SJSA1 (cell line): ENCODE measurements around the gene ZDHHC3. TPM values are rescaled to one million over a fixed set of nuclear protein-coding genes. Genes with fewer than 3 reads are reported as not detected.

ENCODE experiments used
- DNase-seq, 2 experiments: peaks; one replicate each; pipeline ENCODE4 v3.0.0-alpha.2; 2015 to 2020; ENCODE audit warnings: low spot score in 2 of 2, low read depth in 1 of 2
- H3K27ac ChIP-seq: fragments of 250-450 bp; sonication (Bioruptor Pico); 2 replicates; pipeline ENCODE4 v1.5.1; 2020; ENCODE audit warnings: mild to moderate bottlenecking, moderate library complexity
- H3K27me3 ChIP-seq: fragments of 250-450 bp; sonication (Bioruptor Pico); replicated peaks from 2 replicates; pipeline ENCODE4 v1.5.1; 2020; ENCODE audit warnings: mild to moderate bottlenecking, moderate library complexity
- H3K36me3 ChIP-seq: fragments of 250-450 bp; sonication (Bioruptor Pico); 2 replicates; pipeline ENCODE4 v1.5.1; 2020; ENCODE audit warnings: mild to moderate bottlenecking
- H3K4me1 ChIP-seq: fragments of 250-450 bp; sonication (Bioruptor Pico); replicated peaks from 2 replicates; pipeline ENCODE4 v1.6.1; 2021; ENCODE audit warnings: mild to moderate bottlenecking
- H3K4me3 ChIP-seq: fragments of 250-450 bp; sonication (Bioruptor Pico); 2 replicates; pipeline ENCODE4 v1.5.1; 2020; ENCODE audit warnings: mild to moderate bottlenecking
- H3K9me3 ChIP-seq: fragments of 250-450 bp; sonication (Bioruptor Pico); replicated peaks from 2 replicates; pipeline ENCODE4 v1.5.1; 2020; ENCODE audit warnings: mild to moderate bottlenecking
- total RNA-seq: library from RNA; depleted of rRNA; stranded (reverse); fragments of >200 nt; shearing (Covaris generic); gene quantifications from 2 replicates; pipeline ENCODE4 v1.2.3, GENCODE V29; 2014

Gene ZDHHC3
- total RNA-seq, 1 experiment from 2014 or later = 48.8 TPM

GRCh38 chr3:45007091-45007490 is 31.1 kb upstream of the ZDHHC3 start:
- Histone ChIP-seq H3K4me1 (peaks cover 36% of the 10 kb centered on the region), H3K36me3 (peaks cover 29% of the 10 kb centered on the region), H3K4me3 (no peak overlapping the region), H3K9me3 (no peaks in the 10 kb centered on the region), H3K27me3 (no peaks in the 10 kb centered on the region), H3K27ac (no peak overlapping the region)
- no peak for DNase-seq

- no peaks in the 10 kb centered on the region for H3K9me3 ChIP-seq
- H3K4me3 ChIP-seq = no peak overlapping the region
- no peak overlapping the region for H3K27ac ChIP-seq
- H3K4me1 ChIP-seq = peaks cover 17% of the 10 kb centered on the region
- no peaks in the 10 kb centered on the region for H3K27me3 ChIP-seq
- DNase-seq = no peak
- H3K36me3 ChIP-seq = peaks cover 44% of the 10 kb centered on the region
Observed at GRCh38 chr3:45003859-45004258, 27.9 kb upstream of the ZDHHC3 start.

- DNase-seq = no peak
- Histone ChIP-seq H3K27ac (no peak overlapping the region), H3K4me1 (peaks cover 12% of the 10 kb centered on the region), H3K36me3 (peaks cover 48% of the 10 kb centered on the region), H3K27me3 (no peaks in the 10 kb centered on the region), H3K4me3 (no peak overlapping the region), H3K9me3 (no peaks in the 10 kb centered on the region)
Observed at GRCh38 chr3:45003406-45003805, 27.4 kb upstream of the ZDHHC3 start.

- H3K27me3 ChIP-seq = no peaks in the 10 kb centered on the region
- no peaks in the 10 kb centered on the region for H3K9me3 ChIP-seq
- H3K36me3 ChIP-seq = peaks cover 52% of the 10 kb centered on the region
- H3K27ac ChIP-seq = no peak overlapping the region
- peaks cover 6% of the 10 kb centered on the region for H3K4me1 ChIP-seq
- no peak overlapping the region for H3K4me3 ChIP-seq
- no peak for DNase-seq
Observed at GRCh38 chr3:45002720-45003119, 26.7 kb upstream of the ZDHHC3 start.

- peaks cover under 1% of the 10 kb centered on the region; the same call in 1 of the 2 replicates for H3K4me1 ChIP-seq
- H3K9me3 ChIP-seq = no peaks in the 10 kb centered on the region
- H3K4me3 ChIP-seq = no peak overlapping the region
- H3K36me3 ChIP-seq = peaks cover 54% of the 10 kb centered on the region
- DNase-seq = no peak
- H3K27me3 ChIP-seq = no peaks in the 10 kb centered on the region
- no peak overlapping the region for H3K27ac ChIP-seq
Observed at GRCh38 chr3:45002139-45002660, 26.2 kb upstream of the ZDHHC3 start.

GRCh38 chr3:45001738-45002137 is 25.8 kb upstream of the ZDHHC3 start:
- DNase-seq = no peak
- Histone ChIP-seq H3K9me3 (no peaks in the 10 kb centered on the region), H3K4me3 (no peak overlapping the region), H3K27ac (no peak overlapping the region), H3K4me1 (no peaks in the 10 kb centered on the region), H3K27me3 (no peaks in the 10 kb centered on the region), H3K36me3 (peaks cover 54% of the 10 kb centered on the region)

- Histone ChIP-seq H3K9me3 (no peaks in the 10 kb centered on the region), H3K36me3 (peaks cover 63% of the 10 kb centered on the region), H3K27me3 (no peaks in the 10 kb centered on the region), H3K4me3 (no peak overlapping the region), H3K4me1 (peaks cover 1% of the 10 kb centered on the region), H3K27ac (no peak overlapping the region)
- no peak for DNase-seq
Observed at GRCh38 chr3:45000823-45001222, 24.8 kb upstream of the ZDHHC3 start.

- H3K27ac ChIP-seq = no peak overlapping the region
- no peak for DNase-seq
- H3K4me3 ChIP-seq = no peak overlapping the region
- H3K4me1 ChIP-seq = peaks cover 11% of the 10 kb centered on the region
- H3K9me3 ChIP-seq = no peaks in the 10 kb centered on the region
- H3K36me3 ChIP-seq = peaks cover 55% of the 10 kb centered on the region
- no peaks in the 10 kb centered on the region for H3K27me3 ChIP-seq
Observed at GRCh38 chr3:44999782-45000181, 23.8 kb upstream of the ZDHHC3 start.

- DNase-seq = no peak
- H3K9me3 ChIP-seq = no peaks in the 10 kb centered on the region
- no peaks in the 10 kb centered on the region for H3K27me3 ChIP-seq
- H3K4me3 ChIP-seq = no peak overlapping the region
- H3K4me1 ChIP-seq = peaks cover 36% of the 10 kb centered on the region
- no peak overlapping the region for H3K27ac ChIP-seq
- H3K36me3 ChIP-seq = peaks cover 49% of the 10 kb centered on the region
Observed at GRCh38 chr3:44996556-44996969, 20.6 kb upstream of the ZDHHC3 start.

- Histone ChIP-seq H3K4me1 (peaks cover 36% of the 10 kb centered on the region), H3K4me3 (no peak overlapping the region), H3K36me3 (peaks cover 50% of the 10 kb centered on the region), H3K9me3 (no peaks in the 10 kb centered on the region), H3K27me3 (no peaks in the 10 kb centered on the region), H3K27ac (no peak overlapping the region)
- DNase-seq = no peak
Observed at GRCh38 chr3:44995142-44995770, 19.3 kb upstream of the ZDHHC3 start.

GRCh38 chr3:44993471-44994205 is 17.7 kb upstream of the ZDHHC3 start:
- Histone ChIP-seq H3K4me3 (no peak overlapping the region), H3K27me3 (no peaks in the 10 kb centered on the region), H3K36me3 (peaks cover 45% of the 10 kb centered on the region), H3K27ac (peak overlapping the region; percentile 46), H3K9me3 (no peaks in the 10 kb centered on the region), H3K4me1 (peaks cover 36% of the 10 kb centered on the region)
- peak; percentile 66 to 83 for DNase-seq

GRCh38 chr3:44992555-44993470 is 16.8 kb upstream of the ZDHHC3 start:
- DNase-seq = no peak
- peak overlapping the region; percentile 26 for H3K27ac ChIP-seq

GRCh38 chr3:44991326-44991725 is 15.4 kb upstream of the ZDHHC3 start:
- Histone ChIP-seq H3K4me3 (no peak overlapping the region), H3K27me3 (no peaks in the 10 kb centered on the region), H3K27ac (no peak overlapping the region), H3K36me3 (peaks cover 24% of the 10 kb centered on the region), H3K9me3 (no peaks in the 10 kb centered on the region), H3K4me1 (peaks cover 36% of the 10 kb centered on the region)
- DNase-seq = no peak

More at GRCh38 chr3:44992555-44993470, 16.8 kb upstream of the ZDHHC3 start:
- Histone ChIP-seq H3K4me3 (no peak overlapping the region), H3K4me1 (peaks cover 36% of the 10 kb centered on the region), H3K9me3 (no peaks in the 10 kb centered on the region), H3K36me3 (peaks cover 39% of the 10 kb centered on the region), H3K27me3 (no peaks in the 10 kb centered on the region)
